HEK293 (cell line): Measurements from ENCODE around the gene OSBP2.

Experiments
- BCL11B ChIP-seq: fragments of 450-650 bp; formaldehyde crosslinking; IDR thresholded peaks from 2 replicates; pipeline ENCODE4 v1.5.1; 2016; ENCODE audit warnings: low read depth, missing biosample characterization, missing genetic modification characterization
- CTCF ChIP-seq: fragments of 450-650 bp; formaldehyde crosslinking; IDR thresholded peaks from 2 replicates; pipeline ENCODE4 v1.5.1; 2016; ENCODE audit warnings: missing biosample characterization, missing genetic modification characterization
- EGR2 ChIP-seq: fragments of 450-650 bp; formaldehyde crosslinking; IDR thresholded peaks from 2 replicates; pipeline ENCODE4 v1.5.1; 2016; ENCODE audit warnings: low read depth, missing biosample characterization, missing genetic modification characterization
- FEZF1 ChIP-seq: fragments of 450-650 bp; formaldehyde crosslinking; IDR thresholded peaks from 2 replicates; pipeline ENCODE4 v1.5.1; 2016; ENCODE audit warnings: missing biosample characterization, missing genetic modification characterization
- GLIS2 ChIP-seq: fragments of 450-650 bp; formaldehyde crosslinking; IDR thresholded peaks from 2 replicates; pipeline ENCODE4 v1.5.1; 2016; ENCODE audit warnings: missing biosample characterization, missing genetic modification characterization
- HIC1 ChIP-seq: fragments of 450-650 bp; formaldehyde crosslinking; IDR thresholded peaks from 2 replicates; pipeline ENCODE4 v1.5.1; 2016; ENCODE audit warnings: missing biosample characterization, missing genetic modification characterization
- KLF10 ChIP-seq: fragments of 450-650 bp; IDR thresholded peaks from 2 replicates; pipeline ENCODE4 v1.5.1; 2018; ENCODE audit warnings: missing biosample characterization, mild to moderate bottlenecking, missing genetic modification characterization
- KLF7 ChIP-seq: fragments of 450-650 bp; formaldehyde crosslinking; IDR thresholded peaks from 2 replicates; pipeline ENCODE4 v1.5.1; 2016; ENCODE audit warnings: missing biosample characterization, missing genetic modification characterization, borderline replicate concordance
- SP3 ChIP-seq: fragments of 450-650 bp; formaldehyde crosslinking; IDR thresholded peaks from 2 replicates; pipeline ENCODE4 v1.5.1; 2016; ENCODE audit warnings: missing biosample characterization, missing genetic modification characterization
- YY1 ChIP-seq: fragments of 450-650 bp; formaldehyde crosslinking; IDR thresholded peaks from 2 replicates; pipeline ENCODE4 v1.5.1; 2018; ENCODE audit warnings: missing biosample characterization, missing genetic modification characterization
- ZBTB26 ChIP-seq: fragments of 450-650 bp; formaldehyde crosslinking; optimal IDR thresholded peaks from 2 replicates; pipeline ENCODE3; 2016; ENCODE audit warnings: missing biosample characterization, mild to moderate bottlenecking, missing genetic modification characterization
- ZBTB8A ChIP-seq: fragments of 450-650 bp; formaldehyde crosslinking; IDR thresholded peaks from 2 replicates; pipeline ENCODE4 v1.5.1; 2016; ENCODE audit warnings: missing biosample characterization, missing genetic modification characterization
- ZFHX2 ChIP-seq: fragments of 450-650 bp; formaldehyde crosslinking; conservative IDR thresholded peaks from 2 replicates; pipeline ENCODE4 v1.5.1; 2016; ENCODE audit warnings: missing biosample characterization, missing genetic modification characterization
- ZFP41 ChIP-seq: fragments of 450-650 bp; formaldehyde crosslinking; IDR thresholded peaks from 2 replicates; pipeline ENCODE4 v1.5.1; 2016; ENCODE audit warnings: missing biosample characterization, missing genetic modification characterization, borderline replicate concordance
- ZNF155 ChIP-seq: fragments of 450-650 bp; formaldehyde crosslinking; IDR thresholded peaks from 2 replicates; pipeline ENCODE4 v1.5.1; 2016; ENCODE audit warnings: missing biosample characterization, missing genetic modification characterization
- ZNF2 ChIP-seq: fragments of 450-650 bp; formaldehyde crosslinking; IDR thresholded peaks from 2 replicates; pipeline ENCODE4 v1.5.1; 2016; ENCODE audit warnings: missing biosample characterization, missing genetic modification characterization
- ZNF248 ChIP-seq: fragments of 450-650 bp; formaldehyde crosslinking; IDR thresholded peaks from 2 replicates; pipeline ENCODE4 v1.5.1; 2017; ENCODE audit warnings: missing biosample characterization, missing genetic modification characterization
- ZNF292 ChIP-seq: fragments of 450-650 bp; formaldehyde crosslinking; IDR thresholded peaks from 2 replicates; pipeline ENCODE4 v1.5.1; 2016; ENCODE audit warnings: low read depth, missing biosample characterization, missing genetic modification characterization, borderline replicate concordance
- ZNF302 ChIP-seq: fragments of 450-650 bp; formaldehyde crosslinking; IDR thresholded peaks from 2 replicates; pipeline ENCODE4 v1.5.1; 2016; ENCODE audit warnings: missing biosample characterization, missing genetic modification characterization, low read depth
- ZNF324 ChIP-seq: fragments of 450-650 bp; formaldehyde crosslinking; IDR thresholded peaks from 2 replicates; pipeline ENCODE4 v1.5.1; 2016; ENCODE audit warnings: missing biosample characterization, missing genetic modification characterization
- ZNF391 ChIP-seq: fragments of 450-650 bp; formaldehyde crosslinking; IDR thresholded peaks from 2 replicates; pipeline ENCODE4 v1.5.1; 2016; ENCODE audit warnings: low read depth, missing biosample characterization, missing genetic modification characterization, borderline replicate concordance
- ZNF433 ChIP-seq: fragments of 450-650 bp; formaldehyde crosslinking; IDR thresholded peaks from 2 replicates; pipeline ENCODE4 v1.5.1; 2016; ENCODE audit warnings: missing biosample characterization, missing genetic modification characterization, low read depth
- ZNF580 ChIP-seq: fragments of 450-650 bp; formaldehyde crosslinking; IDR thresholded peaks from 2 replicates; pipeline ENCODE4 v1.5.1; 2016; ENCODE audit warnings: missing biosample characterization, missing genetic modification characterization
- ZNF664 ChIP-seq: fragments of 450-650 bp; formaldehyde crosslinking; IDR thresholded peaks from 2 replicates; pipeline ENCODE4 v1.5.1; 2016; ENCODE audit warnings: missing biosample characterization, missing genetic modification characterization
- ZNF76 ChIP-seq: fragments of 450-650 bp; formaldehyde crosslinking; IDR thresholded peaks from 2 replicates; pipeline ENCODE4; 2016; ENCODE audit warnings: low read depth, missing biosample characterization, missing genetic modification characterization, borderline replicate concordance
- ZNF843 ChIP-seq: fragments of 450-650 bp; formaldehyde crosslinking; IDR thresholded peaks from 2 replicates; pipeline ENCODE4 v1.5.1; 2016; ENCODE audit warnings: missing biosample characterization, missing genetic modification characterization
- TF ChIP-seq, protein P1 (sequence below): fragments of 450-650 bp; formaldehyde crosslinking; IDR thresholded peaks from 2 replicates; pipeline ENCODE4 v1.5.1; 2016; ENCODE audit warnings: missing biosample characterization, missing genetic modification characterization
- TF ChIP-seq, protein P2 (sequence below): fragments of 450-650 bp; IDR thresholded peaks from 2 replicates; pipeline ENCODE4 v1.5.1; 2018; ENCODE audit warnings: missing biosample characterization, missing genetic modification characterization

OSBP2 gene

DNA sequence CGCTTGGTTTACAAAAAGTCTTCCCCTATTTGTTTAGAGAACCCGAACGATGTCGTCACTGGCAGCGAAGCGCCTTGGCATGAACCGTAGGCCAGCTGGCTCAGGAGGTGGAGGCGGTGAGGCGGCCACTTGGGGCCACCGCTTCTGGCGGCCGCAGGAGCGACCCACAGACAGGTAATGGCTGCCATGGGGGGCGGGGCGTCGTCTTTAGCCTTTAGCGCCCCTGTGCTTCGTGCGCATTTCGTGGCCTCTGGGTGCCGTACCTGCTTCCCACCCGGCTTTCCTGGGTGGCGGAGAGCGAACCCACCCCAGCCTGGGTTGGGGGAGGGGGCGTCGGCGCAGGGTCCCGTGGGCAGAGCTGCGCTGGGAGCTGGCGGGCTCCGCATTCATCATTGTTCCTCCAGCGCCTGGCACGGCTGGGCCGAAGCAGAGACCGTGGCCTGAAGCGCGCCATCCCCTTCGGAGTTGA lies 469 bp upstream of the OSBP2 start (continued):
- TF ChIP-seq ZNF843 (tag by site-specific recombination) (no peak), SP3 (tag by site-specific recombination) (peak; percentile 69), ZNF2 (tag by site-specific recombination) (no peak), GLIS2 (tag by site-specific recombination) (peak; percentile 96), ZNF302 (no peak), ZNF433 (tag by site-specific recombination) (no peak), ZNF580 (tag by site-specific recombination) (no peak), ZFHX2 (tag by site-specific recombination) (peak; percentile 84), ZNF664 (tag by site-specific recombination) (no peak), ZBTB8A (tag by site-specific recombination) (peak; percentile 93), ZNF292 (tag by site-specific recombination) (no peak), CTCF (peak; percentile 79), ZNF76 (tag by site-specific recombination) (no peak), ZNF248 (tag by site-specific recombination) (no peak), ZFP41 (tag by site-specific recombination) (no peak), ZNF155 (tag by site-specific recombination) (no peak), HIC1 (peak; percentile 62; the same call in 1 of the 2 replicates), KLF10 (tag by site-specific recombination) (no peak), KLF7 (tag by site-specific recombination) (0 out of 2 replicates have a peak, but pooled peaks have one; percentile 27), BCL11B (tag by site-specific recombination) (no peak), ZBTB26 (tag by site-specific recombination) (peak; percentile 41), FEZF1 (tag by site-specific recombination) (peak; percentile 64), EGR2 (tag by site-specific recombination) (peak; percentile 70), ZNF324 (tag by site-specific recombination) (peak; percentile 53), ZNF391 (tag by site-specific recombination) (no peak), YY1 (tag by site-specific recombination) (peak; percentile 84)
- TF ChIP-seq, protein P1, sequence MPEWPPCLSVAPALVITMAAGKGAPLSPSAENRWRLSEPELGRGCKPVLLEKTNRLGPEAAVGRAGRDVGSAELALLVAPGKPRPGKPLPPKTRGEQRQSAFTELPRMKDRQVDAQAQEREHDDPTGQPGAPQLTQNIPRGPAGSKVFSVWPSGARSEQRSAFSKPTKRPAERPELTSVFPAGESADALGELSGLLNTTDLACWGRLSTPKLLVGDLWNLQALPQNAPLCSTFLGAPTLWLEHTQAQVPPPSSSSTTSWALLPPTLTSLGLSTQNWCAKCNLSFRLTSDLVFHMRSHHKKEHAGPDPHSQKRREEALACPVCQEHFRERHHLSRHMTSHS (tag by site-specific recombination), result no peak
- TF ChIP-seq, protein P2, sequence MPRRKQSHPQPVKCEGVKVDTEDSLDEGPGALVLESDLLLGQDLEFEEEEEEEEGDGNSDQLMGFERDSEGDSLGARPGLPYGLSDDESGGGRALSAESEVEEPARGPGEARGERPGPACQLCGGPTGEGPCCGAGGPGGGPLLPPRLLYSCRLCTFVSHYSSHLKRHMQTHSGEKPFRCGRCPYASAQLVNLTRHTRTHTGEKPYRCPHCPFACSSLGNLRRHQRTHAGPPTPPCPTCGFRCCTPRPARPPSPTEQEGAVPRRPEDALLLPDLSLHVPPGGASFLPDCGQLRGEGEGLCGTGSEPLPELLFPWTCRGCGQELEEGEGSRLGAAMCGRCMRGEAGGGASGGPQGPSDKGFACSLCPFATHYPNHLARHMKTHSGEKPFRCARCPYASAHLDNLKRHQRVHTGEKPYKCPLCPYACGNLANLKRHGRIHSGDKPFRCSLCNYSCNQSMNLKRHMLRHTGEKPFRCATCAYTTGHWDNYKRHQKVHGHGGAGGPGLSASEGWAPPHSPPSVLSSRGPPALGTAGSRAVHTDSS (tag by site-specific recombination), result no peak
